ENCODE results near the gene UTS2B.

Gene UTS2B

DNA sequence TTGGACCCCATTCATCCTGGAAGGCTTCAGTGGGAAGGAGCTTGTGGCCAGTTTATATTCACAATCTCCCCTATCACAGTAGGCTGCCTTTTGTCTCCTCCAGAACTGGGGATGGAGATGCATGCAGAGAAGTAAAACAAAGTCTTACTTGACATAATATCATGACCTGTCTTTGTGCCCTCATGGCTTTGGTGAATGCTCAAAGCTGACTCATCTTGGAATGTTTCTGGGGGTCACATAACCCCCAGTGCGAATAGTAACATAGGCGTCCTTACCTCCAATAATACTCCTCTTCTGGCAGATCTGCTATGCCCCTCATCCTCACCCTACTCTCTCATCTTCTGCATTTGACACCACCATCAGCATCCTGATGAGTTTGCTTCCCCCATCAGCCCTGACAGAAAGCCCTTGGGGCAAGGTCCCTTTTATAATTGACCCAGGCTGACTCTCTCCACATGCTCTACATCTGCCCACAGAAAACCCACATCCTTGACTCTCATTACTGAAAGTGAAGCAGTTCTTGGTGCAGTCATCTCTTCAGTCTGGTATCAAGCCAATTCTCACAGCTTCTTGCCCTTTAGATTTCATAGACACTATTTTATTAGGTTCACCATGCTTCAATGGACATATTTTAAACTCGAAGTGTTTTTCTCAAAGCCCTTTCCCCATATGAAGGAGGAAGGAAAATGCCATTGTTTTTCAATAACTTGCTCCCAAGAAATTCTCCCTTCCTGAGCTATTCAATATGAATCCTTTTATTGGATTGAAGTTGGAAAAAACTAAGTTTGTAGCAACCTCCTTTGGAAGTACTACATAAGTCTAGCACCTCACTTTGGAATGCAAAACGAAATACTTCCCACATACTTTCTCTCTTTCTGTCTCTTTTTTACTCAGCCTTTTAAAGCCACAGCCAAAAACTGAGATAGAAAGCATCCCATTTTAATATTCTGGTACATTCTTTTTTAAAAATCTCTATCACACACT lies 94.7 kb downstream of the UTS2B start:
- no peak for DNase-seq

DNA sequence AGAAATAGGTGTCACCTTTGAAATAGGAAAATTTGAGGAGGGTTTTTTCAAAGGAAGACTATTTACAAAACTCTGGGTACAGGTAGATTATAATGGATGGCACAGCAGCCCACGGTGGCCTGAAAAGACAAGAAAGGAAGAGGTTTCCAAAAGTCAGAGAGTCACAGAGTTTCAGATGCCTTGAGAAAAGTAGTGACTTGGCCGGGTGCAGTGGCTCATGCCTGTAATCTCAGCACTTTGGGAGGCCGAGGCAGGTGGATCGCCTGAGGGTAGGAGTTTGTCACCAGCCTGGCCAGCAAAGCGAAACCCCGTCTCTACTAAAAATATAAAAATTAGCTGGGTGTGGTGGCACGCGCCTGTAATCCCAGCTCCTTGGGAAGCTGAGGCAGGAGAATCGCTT lies 96.1 kb downstream of the UTS2B start:
- DNase-seq: no peak

DNA sequence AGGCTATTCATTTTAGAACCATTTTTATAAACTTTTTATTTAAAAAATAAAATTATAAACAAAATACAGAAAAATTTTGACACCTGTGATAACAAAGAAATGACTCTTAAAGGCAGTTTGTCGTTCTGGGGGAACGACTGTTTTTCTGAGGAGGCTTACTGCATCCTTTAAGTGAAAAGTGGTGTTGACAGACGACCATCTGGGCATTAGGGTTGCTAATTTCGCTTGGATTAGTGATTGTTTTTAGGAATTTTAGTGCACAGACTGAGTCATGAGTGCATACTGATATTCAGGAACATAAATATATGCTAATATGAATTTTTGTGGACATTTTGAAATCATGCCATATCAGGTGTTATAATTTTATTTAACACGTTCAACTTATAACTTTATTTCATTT lies 102.8 kb downstream of the UTS2B start:
- no peak for DNase-seq

DNA sequence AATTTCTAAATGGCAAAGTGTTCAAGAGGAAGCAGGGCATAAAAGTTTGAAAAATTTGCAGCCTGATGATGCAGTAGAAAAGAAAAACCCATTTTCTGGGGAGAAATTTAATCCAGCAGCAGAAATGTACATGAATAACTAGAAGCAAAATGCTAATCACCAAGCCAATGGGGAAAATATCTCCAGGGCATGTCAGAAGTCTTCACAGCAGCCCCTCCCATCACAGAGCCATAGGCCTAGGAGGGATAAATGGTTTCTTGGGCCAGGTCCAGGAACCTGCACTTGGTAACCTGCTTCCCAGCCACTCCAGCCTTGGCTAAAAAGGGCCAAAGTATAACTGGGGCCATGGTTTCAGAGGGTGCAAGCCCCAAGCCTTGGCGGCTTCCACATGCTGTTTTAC lies 108.7 kb downstream of the UTS2B start:
- DNase-seq: no peak

DNA sequence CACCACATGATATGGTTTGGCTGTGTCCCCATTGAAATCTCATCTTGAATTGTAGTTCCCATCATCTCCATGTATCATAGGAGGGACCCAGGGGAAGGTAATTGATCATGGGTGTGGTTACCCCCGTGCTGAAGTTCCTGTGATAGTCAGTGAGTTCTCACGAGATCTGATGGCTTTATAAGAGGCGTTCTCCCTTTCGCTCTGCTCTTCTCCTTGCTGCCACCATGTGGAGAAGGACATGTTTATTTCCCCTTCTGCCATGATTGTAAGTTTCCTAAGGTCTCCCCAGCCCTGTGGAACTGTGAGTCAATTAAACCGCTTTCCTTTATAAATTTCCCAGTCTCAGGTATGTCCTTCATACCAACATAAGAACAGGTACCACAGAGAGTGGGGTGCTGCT lies 109.4 kb downstream of the UTS2B start:
- DNase-seq: no peak

DNA sequence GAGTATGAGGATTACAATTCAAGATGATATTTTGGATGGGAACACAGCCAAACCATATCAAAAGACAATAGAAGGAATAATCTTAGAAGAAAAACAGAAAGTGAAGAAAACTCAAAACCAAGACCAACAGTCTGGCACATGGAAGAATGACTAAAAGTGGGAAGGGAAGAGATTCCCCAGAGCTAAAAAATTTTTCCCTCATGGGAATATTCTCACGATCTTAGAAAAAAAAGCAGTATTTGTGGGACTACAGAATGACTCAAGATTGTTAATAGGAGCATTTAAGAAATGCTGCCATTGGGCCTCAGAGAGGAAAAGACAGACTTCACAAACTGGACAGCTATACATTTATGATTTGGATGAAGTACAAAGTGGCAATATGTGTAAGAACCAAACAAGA lies 113.0 kb downstream of the UTS2B start:
- no peak for DNase-seq
